ENCODE data around the gene TRIM47.

The TRIM47 gene

GRCh38 chr17:75898065-75898464, 19.7 kb upstream of the TRIM47 start:
- TF ChIP-seq CTCF (IDR thresholded peaks at IDR 0.05): no peak

- no peak for TF ChIP-seq CTCF (IDR thresholded peaks at IDR 0.05)
Measured at GRCh38 chr17:75897160-75898019, 19.0 kb upstream of the TRIM47 start.

- peak; percentile 48 for TF ChIP-seq CTCF (IDR thresholded peaks at IDR 0.05)
Measured at GRCh38 chr17:75896415-75897159, 18.2 kb upstream of the TRIM47 start, which contains the start of gene TRIM65. Gene TRIM65, minus strand, starts transcription at chr17:75896951. Its CDS starts 14 bp downstream, at chr17:75896937.

- no peak for TF ChIP-seq CTCF (IDR thresholded peaks at IDR 0.05)
Measured at GRCh38 chr17:75895370-75896155, 17.2 kb upstream of the TRIM47 start.

- TF ChIP-seq CTCF (IDR thresholded peaks at IDR 0.05): no peak
Measured at GRCh38 chr17:75894049-75894733, 15.8 kb upstream of the TRIM47 start.

- TF ChIP-seq CTCF (IDR thresholded peaks at IDR 0.05): no peak
Measured at GRCh38 chr17:75893305-75894048, 15.1 kb upstream of the TRIM47 start.

Measured in LNCAP (cell line).